Transverse colon (tissue), 4 donors: ENCODE results near the gene ARSI. TPM values are rescaled to one million over a fixed set of nuclear protein-coding genes. Genes with fewer than 3 reads are reported as not detected.

Experiments
- DNase-seq: peaks from one replicate; pipeline ENCODE4 v3.0.0-alpha.2; 2019
- H3K27ac ChIP-seq, 4 donors: fragments of 200-600 bp; sonication (generic); 2 replicates each; pipeline ENCODE4 v1.5.1; 2016 to 2018; ENCODE audit warnings: inconsistent platforms in 4 of 4
- H3K27me3 ChIP-seq: fragments of 200-600 bp; sonication (generic); 2 replicates; pipeline ENCODE4 v1.5.1; 2017; ENCODE audit warnings: inconsistent platforms
- H3K36me3 ChIP-seq, 4 donors: fragments of 200-600 bp; sonication (generic); 2 replicates each; pipeline ENCODE4 v1.5.1; 2017 to 2019; ENCODE audit warnings: inconsistent platforms in 4 of 4
- H3K4me1 ChIP-seq, 4 donors: fragments of 200-600 bp; sonication (generic); 2 replicates each; pipeline ENCODE4 v1.5.1; 2017 to 2020; ENCODE audit warnings: inconsistent platforms in 4 of 4
- H3K4me3 ChIP-seq, 4 donors: fragments of 200-600 bp; sonication (generic); 1 replicate in 1 of 4; 2 replicates in 3 of 4; pipeline versions ENCODE4 v1.5.1 to v1.6.1; 2017 to 2019; ENCODE audit warnings: inconsistent platforms in 4 of 4
- H3K9me3 ChIP-seq, 2 donors: fragments of 200-600 bp; sonication (generic); 2 replicates each; pipeline ENCODE4 v1.5.1; 2017 to 2019; ENCODE audit warnings: inconsistent platforms in 2 of 2
- CTCF ChIP-seq, 5 experiments: fragments of 200-600 bp in 3 of 5; fragments of 450-650 bp in 2 of 5; sonication (generic) in 3 of 5; IDR thresholded peaks; 1 replicate in 2 of 5; 2 replicates in 3 of 5; pipeline ENCODE4 v1.5.1; 2016 to 2017; ENCODE audit warnings: antibody characterized with exemption in 5 of 5, inconsistent platforms in 3 of 5, mild to moderate bottlenecking in 2 of 5, moderate library complexity in 1 of 5
- EP300 ChIP-seq: sonication (generic); formaldehyde crosslinking; IDR thresholded peaks from one replicate; pipeline ENCODE4 v1.6.1; 2017; ENCODE audit warnings: antibody characterized with exemption, low read depth
- POLR2A ChIP-seq: fragments of 450-650 bp; IDR thresholded peaks from one replicate; pipeline ENCODE4 v1.6.1; 2016; ENCODE audit warnings: antibody characterized with exemption, mild to moderate bottlenecking, moderate library complexity
- POLR2AphosphoS5 ChIP-seq, 3 donors: sonication (generic); formaldehyde crosslinking; IDR thresholded peaks; one replicate each; pipeline ENCODE4 v1.6.1; 2016; ENCODE audit warnings: antibody characterized with exemption in 3 of 3
- WGBS, 2 donors: methylation state at CpG; one replicate each; pipeline ENCODE4 v1.1.5; 2018; ENCODE audit warnings: low coverage in 1 of 2; 5-methylcytosine and 5-hydroxymethylcytosine counted together
- in situ Hi-C, 4 donors: fragments of 200-750 bp; cut with MboI; loops; one replicate each; pipeline versions ENCODE4 v1.15.0 to v1.15.1; 2017; ENCODE audit warnings: low sequenced_read_pairs in 3 of 4, low pct_ligation_motif_present in 1 of 4, low pct_unique_long_range_greater_than_20kb in 1 of 4
- intact Hi-C: fragments of 100-400 bp; cut with DNase I; formaldehyde crosslinking; loops from one replicate; pipeline ENCODE4 v1.15.1; 2023; ENCODE audit warnings: low total_unique reads
- total RNA-seq, 4 donors: library from RNA; depleted of rRNA; stranded (reverse); fragments of >200 nt; gene quantifications; one replicate each; pipeline ENCODE4 v1.1.0, GENCODE V29; 2016

The ARSI gene
- total RNA-seq, 4 donors from 2014 or later, result 0.48 to 1.6 TPM; not detected in 2

GRCh38 chr5:150277043-150277442, 25.7 kb downstream of the ARSI start:
- intact Hi-C loops, result no loop called here

GRCh38 chr5:150274811-150275210, 27.9 kb downstream of the ARSI start:
- no peak overlapping the region for H3K27ac ChIP-seq
- WGBS, 2 donors, result 88% methylated on average over 4 of the region's 4 CpGs; no CpG with 5 or more reads in 1 of the 2 donors
- DNase-seq, result no peak
- H3K27me3 ChIP-seq, result peaks cover 13% of the 10 kb centered on the region
- TF ChIP-seq POLR2AphosphoS5 (IDR thresholded peaks at IDR 0.05) (no peak), POLR2A (no peak)
- in situ Hi-C loops, result loop anchor here in 1 of 4 donors (25.0 kb wide), 1 partner anchor 162 kb away; the partner anchor contains the start of gene RPS14
- H3K4me3 ChIP-seq, result no peak overlapping the region
- H3K9me3 ChIP-seq, result no peaks in the 10 kb centered on the region
- intact Hi-C loops, result loop anchor here (5.0 kb wide), 1 partner anchor 1513 kb away; no protein-coding TSS in a partner anchor
- no peaks in the 10 kb centered on the region for H3K4me1 ChIP-seq
- H3K36me3 ChIP-seq, result no peaks in the 10 kb centered on the region

More at GRCh38 chr5:150277043-150277442, 25.7 kb downstream of the ARSI start:
- in situ Hi-C loops, result no loop called here
- no peak overlapping the region for H3K4me3 ChIP-seq
- TF ChIP-seq POLR2AphosphoS5 (IDR thresholded peaks at IDR 0.05) (no peak), EP300 (no peak), POLR2A (no peak), CTCF (IDR thresholded peaks at IDR 0.05) (no peak)
- H3K27ac ChIP-seq, result no peak overlapping the region
- H3K27me3 ChIP-seq, result peaks cover 13% of the 10 kb centered on the region
- 58% methylated on average over 4 of the region's 4 CpGs; no CpG with 5 or more reads in 1 of the 2 donors for WGBS, 2 donors
- H3K36me3 ChIP-seq, result no peaks in the 10 kb centered on the region
- no peaks in the 10 kb centered on the region for H3K9me3 ChIP-seq
- no peak for DNase-seq
- H3K4me1 ChIP-seq, result no peaks in the 10 kb centered on the region

- Histone ChIP-seq H3K27ac (no peak overlapping the region), H3K4me1 (no peaks in the 10 kb centered on the region), H3K36me3 (no peaks in the 10 kb centered on the region), H3K27me3 (peaks cover 13% of the 10 kb centered on the region), H3K4me3 (no peak overlapping the region), H3K9me3 (no peaks in the 10 kb centered on the region)
- DNase-seq, result no peak
- intact Hi-C loops, result loop anchor here (5.0 kb wide), 1 partner anchor 1510 kb away; no protein-coding TSS in a partner anchor
- TF ChIP-seq CTCF (IDR thresholded peaks at IDR 0.05), result no peak
- TF ChIP-seq POLR2A, result no peak
- no peak for TF ChIP-seq POLR2AphosphoS5 (IDR thresholded peaks at IDR 0.05)
- TF ChIP-seq EP300, result no peak
- in situ Hi-C loops, result loop anchor here in 1 of 4 donors (25.0 kb wide), 1 partner anchor 165 kb away; the partner anchor contains the start of gene RPS14
- 75 to 100% methylated on average over 2 to 5 of the region's 5 CpGs for WGBS, 2 donors
Measured at GRCh38 chr5:150272531-150272930, 30.2 kb downstream of the ARSI start.

GRCh38 chr5:150271923-150272322, 30.8 kb downstream of the ARSI start:
- H3K4me1 ChIP-seq, result no peaks in the 10 kb centered on the region
- TF ChIP-seq POLR2AphosphoS5 (IDR thresholded peaks at IDR 0.05) (no peak), POLR2A (no peak), EP300 (no peak), CTCF (IDR thresholded peaks at IDR 0.05) (no peak)
- peaks cover 13% of the 10 kb centered on the region for H3K27me3 ChIP-seq
- intact Hi-C loops (loop anchor here (5.0 kb wide), 1 partner anchor 1510 kb away; no protein-coding TSS in a partner anchor), in situ Hi-C loops (loop anchor here in 1 of 4 donors (25.0 kb wide), 1 partner anchor 165 kb away; the partner anchor contains the start of gene RPS14)
- WGBS, 2 donors, result 57 to 75% methylated on average over 2 to 5 of the region's 5 CpGs
- no peaks in the 10 kb centered on the region for H3K9me3 ChIP-seq
- H3K4me3 ChIP-seq, result no peak overlapping the region
- DNase-seq, result no peak
- no peak overlapping the region for H3K27ac ChIP-seq
- no peaks in the 10 kb centered on the region for H3K36me3 ChIP-seq
